Skeletal muscle satellite cell (primary cell): ENCODE data around the gene SEPTIN11. TPM values are rescaled to one million over a fixed set of nuclear protein-coding genes. Genes with fewer than 3 reads are reported as not detected.
A peak's percentile ranks its signal among the peaks of the same experiment; 100 is the strongest.

Experiments used
- H3K27me3 ChIP-seq: 2 replicates; pipeline ENCODE4 v1.7.0; 2013; ENCODE audit warnings: low read length; ENCODE audit not compliant: control insufficient read depth, insufficient read depth
- H3K36me3 ChIP-seq: 2 replicates; pipeline ENCODE4 v1.7.0; 2013; ENCODE audit warnings: mild to moderate bottlenecking, control low read depth, low read length; ENCODE audit not compliant: insufficient read depth
- H3K4me1 ChIP-seq: 2 replicates; pipeline ENCODE4 v1.7.0; 2013; ENCODE audit warnings: low read length; ENCODE audit not compliant: control insufficient read depth, insufficient read depth
- H3K4me2 ChIP-seq: 2 replicates; pipeline ENCODE4 v1.7.0; 2013; ENCODE audit warnings: mild to moderate bottlenecking, low read length
- H3K4me3 ChIP-seq: 2 replicates; pipeline ENCODE4 v1.7.0; 2013; ENCODE audit warnings: low read length
- H3K9ac ChIP-seq: 2 replicates; pipeline ENCODE4 v1.7.0; 2013; ENCODE audit warnings: mild to moderate bottlenecking, low read depth, low read length, moderate library complexity
- H3K9me3 ChIP-seq: replicated peaks from 2 replicates; pipeline ENCODE4 v1.7.0; 2013; ENCODE audit warnings: mild to moderate bottlenecking, control low read depth, low read length
- total RNA-seq: library from RNA; depleted of rRNA; stranded (reverse); fragments of >200 nt; gene quantifications from 2 replicates; pipeline ENCODE4 v1.2.3, GENCODE V29; 2012; rRNA removed

SEPTIN11 gene
- total RNA-seq, result 107 and 109 TPM in 2 replicates

DNA sequence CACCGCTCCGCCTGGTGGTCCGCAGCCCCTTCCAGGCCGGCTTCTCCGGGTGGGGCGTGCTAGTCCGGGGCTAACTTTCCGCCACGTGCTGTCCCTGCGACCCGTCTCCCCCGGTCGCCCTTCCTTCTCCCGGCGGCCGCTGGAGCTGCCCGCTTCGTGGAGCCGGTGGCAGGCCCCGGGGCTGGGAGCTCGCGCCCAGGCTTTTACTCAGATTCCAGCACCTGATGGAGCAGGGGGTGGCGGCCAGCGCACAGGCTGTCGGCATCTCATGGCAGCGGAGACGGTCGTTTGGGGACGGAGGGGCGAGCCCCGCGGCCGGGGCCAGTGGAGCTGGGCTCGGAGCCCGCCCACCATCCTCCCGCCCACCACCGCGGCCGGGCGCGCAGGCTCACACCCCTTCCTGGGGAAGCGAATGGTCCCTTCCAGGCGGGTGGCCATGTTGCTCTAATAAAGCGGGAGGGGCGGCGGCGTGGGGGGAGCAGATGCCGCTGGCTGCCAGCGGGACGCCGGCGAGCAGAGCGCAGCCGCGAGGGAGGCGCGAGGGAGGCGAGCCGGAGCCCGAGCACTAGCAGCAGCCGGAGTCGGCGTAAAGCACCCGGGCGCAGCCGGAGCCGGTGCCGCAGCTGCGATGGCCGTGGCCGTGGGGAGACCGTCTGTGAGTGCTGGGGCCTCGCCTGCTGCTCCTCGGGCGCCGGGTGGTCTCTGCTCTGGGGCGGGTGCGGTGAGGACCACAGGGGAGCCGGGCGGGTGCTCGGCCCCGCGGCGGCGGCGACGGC is at the start of gene SEPTIN11:
Gene SEPTIN11, plus strand, starts transcription at position 477 of the 776 bp plus-strand sequence. Its CDS starts 152 bp downstream, at position 629.
- Histone ChIP-seq H3K9me3 (no peaks in the 10 kb centered on the region), H3K4me3 (peak within 1 kb of the TSS; percentile 98), H3K4me1 (peaks cover 46% of the 10 kb centered on the region), H3K4me2 (peak within 1 kb of the TSS; percentile 97), H3K27me3 (no peaks in the 10 kb centered on the region), H3K36me3 (no peaks in the 10 kb centered on the region), H3K9ac (peak within 1 kb of the TSS; percentile 99)

DNA sequence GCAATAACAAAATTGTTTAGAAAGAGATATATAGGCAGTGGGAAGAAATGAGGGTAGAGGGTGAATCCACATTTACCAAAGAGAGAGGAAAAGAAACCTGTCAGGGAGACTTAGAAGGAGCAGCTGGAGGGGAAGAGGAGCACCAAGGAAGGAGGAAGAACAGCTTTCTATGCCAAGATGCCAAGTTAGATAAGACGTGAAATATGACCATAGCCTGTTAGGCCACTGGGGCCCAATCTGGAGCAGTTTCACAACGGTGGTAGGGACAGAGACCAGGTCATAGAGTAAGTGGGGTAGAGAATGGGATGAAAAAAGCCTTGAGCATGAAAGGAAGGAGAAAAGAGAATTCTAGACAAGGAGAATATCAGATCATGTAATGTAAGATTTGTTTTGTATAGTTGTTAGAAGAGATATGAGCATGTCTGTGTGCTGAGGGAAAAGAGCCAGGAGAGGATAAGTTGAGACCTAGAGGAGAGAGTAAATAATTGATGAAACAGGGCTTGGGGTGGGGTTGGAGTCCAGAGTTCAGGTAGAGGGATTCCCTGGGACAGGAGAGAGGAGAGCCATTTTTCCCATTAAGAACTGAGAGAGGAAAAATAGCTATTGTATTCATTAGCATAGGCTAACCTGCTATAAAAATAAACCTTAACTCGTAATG is 47.2 kb upstream of the SEPTIN11 start:
- H3K9me3 ChIP-seq, result no peaks in the 10 kb centered on the region
- H3K9ac ChIP-seq, result no peak overlapping the region
- H3K36me3 ChIP-seq, result no peaks in the 10 kb centered on the region
- H3K4me1 ChIP-seq, result peaks cover 6% of the 10 kb centered on the region
- peaks cover 27% of the 10 kb centered on the region for H3K27me3 ChIP-seq
- H3K4me2 ChIP-seq, result no peak overlapping the region
- no peak overlapping the region for H3K4me3 ChIP-seq

DNA sequence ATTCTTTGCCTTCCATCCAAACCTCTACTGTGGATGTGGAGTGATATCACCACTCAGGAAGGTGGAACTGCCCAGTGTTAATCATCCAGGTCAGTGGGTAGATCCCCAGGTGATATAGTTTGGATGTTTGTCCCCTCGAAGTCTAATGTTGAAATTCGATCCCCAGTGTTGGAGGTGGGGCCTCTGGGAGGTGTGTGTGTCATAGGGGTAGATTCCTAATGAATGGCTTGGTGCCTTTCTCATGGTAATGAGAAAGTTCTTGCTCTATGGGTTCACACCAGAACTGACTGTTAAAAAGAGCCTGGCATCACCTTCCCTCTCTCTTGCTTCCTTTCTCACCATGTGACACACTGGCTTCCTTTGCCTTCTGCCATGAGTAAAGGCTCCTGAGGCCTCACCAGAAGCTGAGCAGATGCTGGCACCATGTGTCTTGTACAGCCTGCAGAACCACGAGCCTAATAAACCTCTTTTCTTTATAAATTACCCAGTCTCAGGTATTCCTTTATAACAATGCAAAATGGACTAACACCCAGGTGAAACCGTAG is 44.8 kb upstream of the SEPTIN11 start:
- Histone ChIP-seq H3K9ac (no peak overlapping the region), H3K9me3 (no peaks in the 10 kb centered on the region), H3K4me2 (no peak overlapping the region), H3K4me3 (no peak overlapping the region), H3K36me3 (no peaks in the 10 kb centered on the region), H3K27me3 (peaks cover 4% of the 10 kb centered on the region), H3K4me1 (no peaks in the 10 kb centered on the region)

DNA sequence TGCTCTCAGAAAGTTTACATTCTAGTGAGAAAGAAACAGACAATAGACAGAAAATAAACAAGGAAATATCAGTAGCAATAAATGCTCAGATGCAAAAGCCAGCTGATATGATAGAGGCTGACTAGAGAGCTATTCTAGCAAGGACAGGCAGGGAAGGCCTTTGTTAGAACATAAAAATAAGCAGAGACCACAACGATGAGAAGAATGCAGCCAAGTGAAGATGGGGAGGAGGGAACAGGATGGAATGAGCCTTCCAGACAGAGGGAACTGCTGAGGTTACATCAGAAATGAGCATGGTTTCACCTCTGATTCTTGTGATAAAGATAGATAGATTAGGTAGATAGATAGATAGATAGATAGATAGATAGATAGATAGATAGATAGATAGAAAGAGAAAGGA is 44.0 kb upstream of the SEPTIN11 start:
- no peak overlapping the region for H3K4me2 ChIP-seq
- no peaks in the 10 kb centered on the region for H3K27me3 ChIP-seq
- H3K9ac ChIP-seq, result no peak overlapping the region
- no peaks in the 10 kb centered on the region for H3K36me3 ChIP-seq
- no peak overlapping the region for H3K4me3 ChIP-seq
- no peaks in the 10 kb centered on the region for H3K9me3 ChIP-seq
- no peaks in the 10 kb centered on the region for H3K4me1 ChIP-seq

DNA sequence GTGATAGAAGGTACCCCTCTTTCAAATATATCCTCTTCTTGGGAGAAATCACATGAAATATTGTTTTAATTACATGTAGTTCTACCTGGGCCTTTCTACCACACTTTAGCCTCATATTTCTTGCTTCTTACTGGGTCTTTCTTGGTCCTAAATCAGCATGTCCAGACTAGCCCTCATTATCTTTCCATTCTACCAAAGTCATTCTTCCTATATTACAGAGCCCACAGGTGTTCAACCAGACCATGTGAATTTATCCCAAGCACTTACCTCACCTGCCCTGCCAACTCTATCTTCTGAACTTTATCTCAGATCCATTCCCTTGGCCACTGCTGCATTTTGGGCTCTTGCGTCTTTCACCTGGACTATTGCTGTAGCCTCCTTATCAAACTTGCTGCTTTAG is 39.8 kb upstream of the SEPTIN11 start:
- no peak overlapping the region for H3K9ac ChIP-seq
- no peaks in the 10 kb centered on the region for H3K27me3 ChIP-seq

DNA sequence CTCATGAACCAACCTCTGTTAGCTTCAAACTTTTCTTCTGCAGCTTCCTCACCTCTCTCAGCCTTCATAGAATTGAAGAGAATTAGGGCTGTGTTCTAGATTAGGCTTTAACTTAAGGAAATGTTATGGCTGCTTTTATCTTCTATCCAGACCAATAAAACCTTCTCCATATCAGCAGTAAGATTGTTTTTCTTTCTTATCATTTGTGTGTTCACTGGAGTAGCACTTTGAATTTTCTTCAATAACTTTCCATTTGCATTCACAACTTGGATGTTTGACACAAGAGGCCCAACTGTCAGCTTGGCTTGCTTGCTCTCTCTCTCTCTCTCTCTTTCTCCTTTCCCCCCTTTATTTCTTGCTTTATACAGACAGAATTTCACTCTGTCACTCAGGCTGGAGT is 28.8 kb upstream of the SEPTIN11 start:
- H3K9ac ChIP-seq, result no peak overlapping the region
- no peaks in the 10 kb centered on the region for H3K9me3 ChIP-seq
- no peak overlapping the region for H3K4me3 ChIP-seq
- no peak overlapping the region for H3K4me2 ChIP-seq
- no peaks in the 10 kb centered on the region for H3K4me1 ChIP-seq
- H3K27me3 ChIP-seq, result no peaks in the 10 kb centered on the region
- no peaks in the 10 kb centered on the region for H3K36me3 ChIP-seq

More for the DNA sequence above, 39.8 kb upstream of the SEPTIN11 start:
- no peaks in the 10 kb centered on the region for H3K36me3 ChIP-seq
- H3K4me1 ChIP-seq, result no peaks in the 10 kb centered on the region
- H3K4me3 ChIP-seq, result no peak overlapping the region
- H3K4me2 ChIP-seq, result no peak overlapping the region
- H3K9me3 ChIP-seq, result no peaks in the 10 kb centered on the region

DNA sequence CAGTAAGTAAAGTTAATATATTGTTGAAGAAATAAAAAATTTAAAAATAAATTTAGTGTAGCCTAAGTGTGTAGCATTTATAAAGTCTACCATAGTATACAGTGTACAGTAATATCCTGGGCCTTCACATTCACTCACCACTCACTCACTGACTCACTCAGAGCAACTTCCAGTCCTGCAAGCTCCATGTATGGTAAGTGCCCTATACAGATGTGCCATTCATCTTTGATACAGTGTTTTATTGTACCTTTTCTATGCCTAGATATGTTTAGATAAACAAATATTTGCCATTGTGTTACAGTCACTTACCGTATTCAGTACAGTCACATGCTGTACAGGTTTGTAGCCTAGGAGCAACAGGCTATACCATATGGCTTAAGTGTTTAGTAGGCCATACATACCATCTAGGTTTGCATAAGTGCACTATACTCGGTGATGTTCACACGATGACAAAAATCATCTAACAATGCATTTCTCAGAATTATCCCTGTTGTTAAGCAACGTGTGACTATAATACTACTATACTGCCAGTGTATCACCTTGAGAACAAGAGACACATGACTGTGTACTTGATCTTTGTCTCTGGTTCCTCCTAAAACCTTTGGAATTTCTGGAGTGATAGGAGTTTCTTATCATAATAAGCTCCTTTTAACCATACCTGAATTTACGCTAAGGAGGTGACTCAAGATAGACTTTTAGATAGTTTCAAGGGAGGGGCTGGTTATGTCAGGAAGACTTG is 25.8 kb upstream of the SEPTIN11 start:
- H3K4me3 ChIP-seq, result no peak overlapping the region

DNA sequence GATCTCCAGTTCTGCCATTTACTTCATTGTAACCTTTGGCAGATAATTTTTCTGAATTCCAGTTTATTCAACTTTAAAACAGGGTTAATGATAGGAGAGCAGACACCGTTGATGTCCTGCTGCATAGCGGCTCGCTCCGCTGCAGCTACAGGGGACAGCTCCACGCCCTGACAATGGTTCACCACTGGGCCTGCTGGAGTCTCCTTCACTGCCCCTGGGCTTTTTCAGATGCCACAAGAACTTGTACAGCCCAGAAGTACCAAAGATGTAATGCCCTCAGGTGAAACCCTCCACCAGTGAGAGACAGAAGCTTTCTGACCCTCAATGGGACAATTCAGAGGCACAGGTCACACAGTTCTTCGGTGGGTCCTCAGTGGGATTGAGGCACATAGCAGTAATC is 22.7 kb upstream of the SEPTIN11 start:
- Histone ChIP-seq H3K9me3 (no peaks in the 10 kb centered on the region), H3K4me3 (no peak overlapping the region), H3K27me3 (no peaks in the 10 kb centered on the region), H3K36me3 (no peaks in the 10 kb centered on the region), H3K4me2 (no peak overlapping the region), H3K9ac (no peak overlapping the region), H3K4me1 (no peaks in the 10 kb centered on the region)

More for the DNA sequence above, 25.8 kb upstream of the SEPTIN11 start:
- Histone ChIP-seq H3K27me3 (no peaks in the 10 kb centered on the region), H3K4me1 (no peaks in the 10 kb centered on the region), H3K9ac (no peak overlapping the region), H3K9me3 (no peaks in the 10 kb centered on the region), H3K4me2 (no peak overlapping the region), H3K36me3 (no peaks in the 10 kb centered on the region)

DNA sequence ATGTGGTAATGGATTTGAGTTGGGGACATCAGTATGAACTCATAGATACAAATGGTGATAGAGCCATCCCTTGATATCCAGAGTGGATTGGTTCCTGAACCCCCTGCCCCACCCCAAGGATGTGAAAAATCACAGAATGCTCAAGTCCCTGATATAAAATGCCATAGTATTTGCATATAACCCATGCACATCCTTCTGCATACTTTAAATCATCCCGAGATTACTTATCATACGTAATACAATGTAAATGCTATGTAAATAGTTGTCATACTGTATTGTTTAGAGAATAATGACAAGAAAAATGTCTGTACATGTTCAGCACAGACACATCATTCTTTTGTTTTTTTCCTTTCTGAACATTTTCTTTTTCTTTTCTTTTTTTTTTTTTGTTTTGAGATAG is 18.9 kb upstream of the SEPTIN11 start:
- Histone ChIP-seq H3K36me3 (no peaks in the 10 kb centered on the region), H3K4me1 (no peaks in the 10 kb centered on the region), H3K27me3 (no peaks in the 10 kb centered on the region), H3K9me3 (no peaks in the 10 kb centered on the region), H3K9ac (no peak overlapping the region), H3K4me3 (no peak overlapping the region), H3K4me2 (no peak overlapping the region)

DNA sequence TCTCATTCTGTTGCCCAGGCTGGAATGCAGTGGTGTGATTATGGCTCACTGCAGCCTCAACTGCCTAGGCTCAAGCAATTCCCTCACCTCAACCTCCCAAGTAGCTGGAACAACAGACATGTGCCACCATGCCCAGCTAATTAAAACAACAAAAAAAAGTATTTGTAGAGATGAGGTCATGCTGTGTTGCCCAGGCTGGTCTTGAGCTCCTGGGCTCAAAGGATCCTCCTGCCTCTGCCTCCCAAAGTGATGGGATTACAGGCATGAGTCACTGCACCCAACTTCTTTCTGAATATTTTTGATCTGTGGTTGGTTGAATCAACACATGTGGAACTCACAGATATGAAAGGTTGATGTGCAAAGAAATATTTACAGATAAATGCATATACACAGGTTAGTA is 18.5 kb upstream of the SEPTIN11 start:
- Histone ChIP-seq H3K4me2 (no peak overlapping the region), H3K4me1 (no peaks in the 10 kb centered on the region), H3K9me3 (no peaks in the 10 kb centered on the region), H3K27me3 (no peaks in the 10 kb centered on the region), H3K36me3 (no peaks in the 10 kb centered on the region), H3K9ac (no peak overlapping the region), H3K4me3 (no peak overlapping the region)

DNA sequence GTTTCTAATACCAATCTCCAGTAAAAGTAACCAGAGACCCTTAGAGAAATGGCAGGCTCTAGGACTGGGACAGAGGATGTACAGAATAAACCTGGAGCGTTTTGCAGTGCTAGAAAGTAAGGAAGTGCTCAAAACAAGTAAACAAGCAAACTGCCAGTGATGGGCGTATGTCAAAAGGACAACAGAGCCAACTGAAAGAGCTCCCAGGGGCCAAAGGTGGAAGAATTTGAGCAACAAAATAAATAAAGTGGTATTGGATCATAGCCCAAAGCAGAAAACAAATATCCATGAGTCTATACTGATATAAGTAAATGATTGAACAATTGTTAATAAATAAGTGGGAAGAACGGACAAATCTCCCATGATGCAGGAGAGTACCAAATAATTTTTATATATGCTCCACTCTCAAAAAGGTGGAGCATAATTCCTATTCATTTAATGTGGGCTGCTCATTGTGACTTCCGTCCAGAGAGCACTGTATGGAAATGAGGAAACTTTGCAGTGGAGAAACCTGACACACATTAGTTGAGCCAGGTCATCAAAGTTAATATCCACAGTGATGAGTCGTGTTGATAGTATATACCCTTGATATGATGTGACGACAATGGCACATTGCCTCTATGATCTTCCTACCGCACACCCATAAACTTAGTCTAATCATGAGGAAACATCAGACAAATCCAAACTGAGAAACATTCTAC is 17.8 kb upstream of the SEPTIN11 start:
- H3K27me3 ChIP-seq, result no peaks in the 10 kb centered on the region
- no peaks in the 10 kb centered on the region for H3K36me3 ChIP-seq
- no peak overlapping the region for H3K9ac ChIP-seq
- H3K4me1 ChIP-seq, result no peaks in the 10 kb centered on the region
- H3K9me3 ChIP-seq, result no peaks in the 10 kb centered on the region
- no peak overlapping the region for H3K4me3 ChIP-seq
- no peak overlapping the region for H3K4me2 ChIP-seq
